Fibroblast of lung (primary cell): ENCODE results near the gene SLC4A3. TPM values are rescaled to one million over a fixed set of nuclear protein-coding genes. Genes with fewer than 3 reads are reported as not detected.

ENCODE experiments used
- DNase-seq, 2 donors: peaks; one replicate each; pipeline versions ENCODE4 v3.0.0 to v3.0.0-alpha.2; 2010; ENCODE audit warnings: low read depth in 2 of 2
- H2AFZ ChIP-seq: 2 replicates; pipeline ENCODE4 v1.5.1; 2012; ENCODE audit warnings: low read length, control low read depth, inconsistent platforms
- H3K27ac ChIP-seq: 2 replicates; pipeline ENCODE4 v1.5.1; 2011; ENCODE audit warnings: low read length, control low read depth; ENCODE audit not compliant: insufficient read depth
- H3K27me3 ChIP-seq: 2 replicates; pipeline ENCODE4 v1.5.1; 2011; ENCODE audit warnings: mild to moderate bottlenecking, low read length; ENCODE audit not compliant: control insufficient read depth, insufficient read depth
- H3K36me3 ChIP-seq: 2 replicates; pipeline ENCODE4 v1.5.1; 2011; ENCODE audit warnings: low read length; ENCODE audit not compliant: control insufficient read depth, insufficient read depth
- H3K4me1 ChIP-seq: 2 replicates; pipeline ENCODE4 v1.5.1; 2011; ENCODE audit warnings: low read length; ENCODE audit not compliant: control insufficient read depth, insufficient read depth; ENCODE audit errors: extremely low read depth
- H3K4me2 ChIP-seq: 2 replicates; pipeline ENCODE4 v1.5.1; 2011; ENCODE audit warnings: low read length, control low read depth; ENCODE audit not compliant: insufficient read depth; ENCODE audit errors: extremely low read depth
- H3K4me3 ChIP-seq, 4 experiments: fragments of 200-600 bp in 1 of 4; sonication (generic) in 1 of 4; replicated peaks in 1 of 4; 2 replicates each; pipeline ENCODE4 v1.5.1; 2011 to 2016; ENCODE audit warnings: low read length in 4 of 4, low read depth in 3 of 4, mild to moderate bottlenecking in 3 of 4, control low read depth in 2 of 4, inconsistent platforms in 1 of 4, mixed read lengths in 1 of 4; ENCODE audit not compliant: insufficient read depth in 1 of 4; ENCODE audit errors: control extremely low read depth in 1 of 4
- H3K79me2 ChIP-seq: 2 replicates; pipeline ENCODE4 v1.5.1; 2012; ENCODE audit warnings: mild to moderate bottlenecking, low read length, inconsistent platforms; ENCODE audit not compliant: control insufficient read depth, insufficient read depth
- H3K9ac ChIP-seq: 2 replicates; pipeline ENCODE4 v1.5.1; 2011; ENCODE audit warnings: mild to moderate bottlenecking, low read length, control low read depth; ENCODE audit not compliant: insufficient read depth
- H3K9me3 ChIP-seq: 2 replicates; pipeline ENCODE4 v1.5.1; 2012; ENCODE audit warnings: low read depth, low read length; ENCODE audit not compliant: control insufficient read depth, insufficient read depth
- H4K20me1 ChIP-seq: 2 replicates; pipeline ENCODE4 v1.5.1; 2011; ENCODE audit warnings: low read length; ENCODE audit not compliant: control insufficient read depth, insufficient read depth; ENCODE audit errors: extremely low read depth
- CTCF ChIP-seq, 2 donors: IDR thresholded peaks in 1 of 2; conservative IDR thresholded peaks in 1 of 2; 1 replicate in 1 of 2; 2 replicates in 1 of 2; pipeline ENCODE4 v1.5.1; 2011 to 2012; ENCODE audit warnings: low read length in 2 of 2, control low read depth in 1 of 2, inconsistent platforms in 1 of 2, low read depth in 1 of 2, mild to moderate bottlenecking in 1 of 2
- EZH2 ChIP-seq: IDR thresholded peaks from 2 replicates; pipeline ENCODE4 v1.5.1; 2012; ENCODE audit warnings: low read length, control low read depth, mild to moderate bottlenecking; ENCODE audit errors: missing control alignments
- polyA plus RNA-seq, 2 donors: library from polyadenylated mRNA; depleted of rRNA in 1 of 2; stranded (reverse) in 1 of 2; unstranded in 1 of 2; fragments of >200 nt; gene quantifications; 2 replicates each; pipeline ENCODE4 v1.2.1, GENCODE V29; 2011 to 2012; ENCODE audit warnings: missing spikeins in 1 of 2
- total RNA-seq: library from RNA; depleted of rRNA; stranded (reverse); fragments of >200 nt; gene quantifications from 2 replicates; pipeline ENCODE4 v1.2.1, GENCODE V29; 2014

SLC4A3 gene
- total and polyA plus RNA-seq, 2 donors (not counting 1 experiment from before 2014, with no cell fraction given), result 1.4 to 1.5 TPM

- peak within 1 kb of the TSS; percentile 91 for H3K9ac ChIP-seq
- H3K79me2 ChIP-seq, result no peaks in the 10 kb centered on the region
- DNase-seq, result peak; percentile 97
- H3K4me3 ChIP-seq, result peak within 1 kb of the TSS; percentile 74 to 97 (median 92)
- H2AFZ ChIP-seq, result peak within 1 kb of the TSS; percentile 98
- H3K27ac ChIP-seq, result peak within 1 kb of the TSS; percentile 92
- H3K36me3 ChIP-seq, result peaks cover 3% of the 10 kb centered on the region
- H3K4me1 ChIP-seq, result peaks cover 2% of the 10 kb centered on the region
- TF ChIP-seq EZH2 (no peak), CTCF (conservative IDR thresholded peaks at IDR 0.05 in 1 of 2, IDR thresholded peaks at IDR 0.05 in 1 of 2; ENCODE audit: low read depth in 1 of 2, low read length in 2 of 2) (no peak)
- peak within 1 kb of the TSS; percentile 97 for H3K4me2 ChIP-seq
- H4K20me1 ChIP-seq, result no peaks in the 10 kb centered on the region
- no peaks in the 10 kb centered on the region for H3K27me3 ChIP-seq
- no peaks in the 10 kb centered on the region for H3K9me3 ChIP-seq
Observed at GRCh38 chr2:219597552-219598307, 29.7 kb upstream of the SLC4A3 start, which contains the start of gene STK11IP. STK11IP (plus strand) TSS chr2:219597857; CDS start chr2:219598120, 263 bp downstream.

- peak in 1 of 2 donors; percentile 8 for DNase-seq
- H2AFZ ChIP-seq, result peak overlapping the region; percentile 98
- peaks cover 2% of the 10 kb centered on the region for H3K4me1 ChIP-seq
- peak overlapping the region; percentile 97 for H3K4me2 ChIP-seq
- H4K20me1 ChIP-seq, result no peaks in the 10 kb centered on the region
- H3K9me3 ChIP-seq, result no peaks in the 10 kb centered on the region
- H3K4me3 ChIP-seq, result peak overlapping the region; percentile 74 to 97 (median 92)
- no peaks in the 10 kb centered on the region for H3K79me2 ChIP-seq
- H3K36me3 ChIP-seq, result peaks cover 3% of the 10 kb centered on the region
- H3K27ac ChIP-seq, result peak overlapping the region; percentile 92
- H3K9ac ChIP-seq, result peak overlapping the region; percentile 91
- no peak for TF ChIP-seq EZH2
- no peak for TF ChIP-seq CTCF (conservative IDR thresholded peaks at IDR 0.05 in 1 of 2, IDR thresholded peaks at IDR 0.05 in 1 of 2; ENCODE audit: low read depth in 1 of 2, low read length in 2 of 2)
- H3K27me3 ChIP-seq, result no peaks in the 10 kb centered on the region
Observed at GRCh38 chr2:219598308-219599078, 28.9 kb upstream of the SLC4A3 start.

GRCh38 chr2:219603771-219604170, 23.7 kb upstream of the SLC4A3 start:
- TF ChIP-seq EZH2 (no peak), CTCF (conservative IDR thresholded peaks at IDR 0.05 in 1 of 2, IDR thresholded peaks at IDR 0.05 in 1 of 2; ENCODE audit: low read depth in 1 of 2, low read length in 2 of 2) (no peak)
- no peaks in the 10 kb centered on the region for H3K4me1 ChIP-seq
- H3K27me3 ChIP-seq, result no peaks in the 10 kb centered on the region
- H4K20me1 ChIP-seq, result no peaks in the 10 kb centered on the region
- H3K9ac ChIP-seq, result no peak overlapping the region
- no peak overlapping the region for H2AFZ ChIP-seq
- peaks cover 8% of the 10 kb centered on the region for H3K36me3 ChIP-seq
- H3K4me3 ChIP-seq, result no peak overlapping the region
- no peak for DNase-seq
- no peaks in the 10 kb centered on the region for H3K9me3 ChIP-seq
- no peak overlapping the region for H3K27ac ChIP-seq
- H3K4me2 ChIP-seq, result no peak overlapping the region
- H3K79me2 ChIP-seq, result no peaks in the 10 kb centered on the region
